Effector memory CD8-positive, alpha-beta T cell (primary cell): ENCODE data around the gene ARMH3.
A peak's percentile ranks its signal among the peaks of the same experiment; 100 is the strongest.

Source experiments
- ATAC-seq: fragments of 150-1000 bp; cut with Tn5 transposase; replicated peaks from 2 replicates; pipeline ENCODE4 v1.10.0; 2021; ENCODE audit warnings: mild to moderate bottlenecking, moderate library complexity
- DNase-seq, 3 experiments: peaks; one replicate each; pipeline ENCODE4 v3.0.0; 2021
- H3K27ac Mint-ChIP-seq, 2 donors: one replicate each; pipeline ENCODE4 v1.8.0; 2022; ENCODE audit warnings: mild to moderate bottlenecking in 2 of 2, mixed read lengths in 2 of 2, moderate library complexity in 2 of 2
- H3K27me3 Mint-ChIP-seq, 2 donors: one replicate each; pipeline ENCODE4 v1.8.0; 2022; ENCODE audit warnings: mixed read lengths in 2 of 2
- H3K36me3 Mint-ChIP-seq: one replicate; pipeline ENCODE4 v1.8.0; 2022; ENCODE audit warnings: mild to moderate bottlenecking, moderate library complexity, mixed read lengths; ENCODE audit not compliant: insufficient read depth
- H3K4me1 Mint-ChIP-seq, 2 donors: one replicate each; pipeline ENCODE4 v1.8.0; 2022; ENCODE audit warnings: low read depth in 2 of 2, mixed read lengths in 2 of 2
- H3K4me3 Mint-ChIP-seq, 2 donors: one replicate each; pipeline ENCODE4 v1.8.0; 2022; ENCODE audit warnings: mild to moderate bottlenecking in 2 of 2, mixed read lengths in 2 of 2, moderate library complexity in 2 of 2
- H3K9me3 Mint-ChIP-seq, 2 donors: one replicate each; pipeline ENCODE4 v1.8.0; 2022; ENCODE audit warnings: mixed read lengths in 2 of 2

ARMH3 gene

DNA sequence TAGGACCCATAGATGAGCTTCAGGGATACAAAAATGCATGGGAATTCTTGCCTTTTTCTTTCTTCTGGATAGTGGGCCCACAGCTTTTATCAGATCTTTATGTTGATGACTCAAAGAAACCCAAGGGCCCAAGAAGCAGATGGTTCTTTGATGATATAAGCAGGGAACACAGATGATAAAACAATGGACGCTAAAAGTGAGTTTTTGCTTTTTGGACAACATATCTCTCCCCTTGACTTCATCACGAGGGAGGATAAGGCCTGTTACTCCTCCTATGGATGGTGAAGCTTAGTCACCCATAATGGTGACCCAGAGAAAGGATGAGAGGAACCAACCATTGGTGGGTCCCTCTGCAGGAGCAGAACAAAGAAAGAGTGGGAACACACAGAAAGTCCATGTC lies 231.2 kb downstream of the ARMH3 start:
- peaks cover 2% of the 10 kb centered on the region for H3K36me3 Mint-ChIP-seq
- no peaks in the 10 kb centered on the region for H3K9me3 Mint-ChIP-seq
- no peak overlapping the region for H3K27ac Mint-ChIP-seq
- no peak overlapping the region for H3K4me3 Mint-ChIP-seq
- DNase-seq (no peak), ATAC-seq (no peak)
- peaks cover 4 to 6% of the 10 kb centered on the region in 2 donors for H3K4me1 Mint-ChIP-seq
- H3K27me3 Mint-ChIP-seq, result no peaks in the 10 kb centered on the region

GRCh38 chr10:101818872-101819633 lies 236.9 kb downstream of the ARMH3 start:
- Mint-ChIP-seq H3K4me1 (peaks cover 25 to 39% of the 10 kb centered on the region in 2 donors), H3K27me3 (no peaks in the 10 kb centered on the region), H3K27ac (peak overlapping the region; percentile 95 to 98), H3K9me3 (no peaks in the 10 kb centered on the region), H3K4me3 (peak overlapping the region; percentile 88 to 98), H3K36me3 (peaks cover 26% of the 10 kb centered on the region)
- ATAC-seq (peak; percentile 43), DNase-seq (no peak)

- H3K4me1 Mint-ChIP-seq, result peaks cover 30 to 46% of the 10 kb centered on the region in 2 donors
- ATAC-seq (peak; percentile 90), DNase-seq (peak; percentile 95 to 97 (median 96))
- H3K36me3 Mint-ChIP-seq, result peaks cover 34% of the 10 kb centered on the region
- H3K9me3 Mint-ChIP-seq, result no peaks in the 10 kb centered on the region
- peak within 1 kb of the TSS; percentile 95 to 98 for H3K27ac Mint-ChIP-seq
- no peaks in the 10 kb centered on the region for H3K27me3 Mint-ChIP-seq
- peak within 1 kb of the TSS; percentile 88 to 98 for H3K4me3 Mint-ChIP-seq
These were observed 237.7 kb downstream of the ARMH3 start, which contains the start of gene OGA for GRCh38 chr10:101818119-101818871. OGA (minus strand) TSS chr10:101818444; CDS start chr10:101818022, 422 bp downstream.

DNA sequence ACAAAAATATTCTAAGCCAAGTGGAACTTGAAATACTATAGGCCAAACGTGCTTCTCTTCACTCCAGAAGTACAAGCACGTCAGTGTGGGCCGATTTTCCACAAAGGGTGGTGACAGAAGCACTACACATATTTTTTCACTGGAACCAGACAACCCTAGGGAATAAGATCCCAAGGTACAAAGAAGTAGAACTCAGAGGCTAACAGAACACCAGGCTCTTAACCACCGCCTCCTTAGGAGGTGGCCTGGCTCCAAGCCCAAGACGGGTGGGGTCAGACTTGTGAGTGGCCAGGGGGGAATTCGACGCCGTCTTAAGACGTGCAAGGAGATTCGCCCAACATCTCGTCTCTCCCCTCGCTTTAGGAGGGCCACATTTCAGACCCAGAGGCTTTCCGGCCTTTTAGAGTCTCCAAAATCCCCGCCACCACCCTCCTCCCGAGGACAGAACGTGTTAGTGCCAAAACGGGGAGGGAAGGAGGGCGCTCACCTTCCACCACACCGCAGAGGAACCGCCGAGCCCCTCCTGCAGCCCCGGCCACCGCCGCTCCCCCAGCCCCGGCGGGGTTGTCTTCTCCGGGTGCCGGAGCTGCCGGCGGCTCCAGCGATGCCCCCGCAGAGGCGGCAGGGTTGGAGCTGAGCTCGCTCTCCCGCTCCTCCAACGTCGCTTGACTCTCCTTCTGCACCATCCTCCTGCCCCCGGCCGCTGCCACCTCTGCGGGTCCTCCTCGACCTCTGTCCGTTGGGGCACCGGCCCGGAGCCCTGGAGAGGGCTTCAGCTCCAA lies 238.4 kb downstream of the ARMH3 start:
- Mint-ChIP-seq H3K4me1 (peaks cover 35 to 54% of the 10 kb centered on the region in 2 donors), H3K4me3 (peak overlapping the region; percentile 88 to 98), H3K36me3 (peaks cover 42% of the 10 kb centered on the region), H3K9me3 (no peaks in the 10 kb centered on the region), H3K27ac (peak overlapping the region; percentile 95 to 98), H3K27me3 (no peaks in the 10 kb centered on the region)
- ATAC-seq (peak; percentile 11), DNase-seq (peak in 2 of 3 experiments; percentile 37 to 45)

DNA sequence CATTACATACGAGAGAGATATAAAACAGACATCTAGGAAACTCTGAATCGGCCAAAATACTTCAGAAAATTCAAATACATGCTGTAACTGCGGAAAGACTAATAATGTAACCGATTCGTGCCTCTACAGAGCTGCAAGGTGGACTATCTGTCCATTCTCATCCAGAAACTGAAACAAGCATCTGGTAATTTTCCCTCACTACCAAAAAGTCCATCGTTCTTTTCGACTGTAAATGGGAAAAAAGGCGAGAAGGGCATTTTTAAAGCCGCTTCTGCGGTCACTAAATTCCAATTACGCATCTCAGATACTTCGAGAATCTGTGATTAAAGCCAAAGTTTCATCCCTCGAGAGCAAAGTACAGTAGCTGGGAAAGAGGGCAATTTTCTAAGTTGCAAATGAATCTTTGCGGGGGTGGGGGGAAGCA lies 239.0 kb downstream of the ARMH3 start:
- peaks cover 48% of the 10 kb centered on the region for H3K36me3 Mint-ChIP-seq
- ATAC-seq, result no peak
- peaks cover 35 to 58% of the 10 kb centered on the region in 2 donors for H3K4me1 Mint-ChIP-seq
- H3K4me3 Mint-ChIP-seq, result peak overlapping the region; percentile 88 to 98
- no peaks in the 10 kb centered on the region for H3K27me3 Mint-ChIP-seq
- H3K9me3 Mint-ChIP-seq, result no peaks in the 10 kb centered on the region
- H3K27ac Mint-ChIP-seq, result peak overlapping the region; percentile 95 to 98
- DNase-seq, result no peak

DNA sequence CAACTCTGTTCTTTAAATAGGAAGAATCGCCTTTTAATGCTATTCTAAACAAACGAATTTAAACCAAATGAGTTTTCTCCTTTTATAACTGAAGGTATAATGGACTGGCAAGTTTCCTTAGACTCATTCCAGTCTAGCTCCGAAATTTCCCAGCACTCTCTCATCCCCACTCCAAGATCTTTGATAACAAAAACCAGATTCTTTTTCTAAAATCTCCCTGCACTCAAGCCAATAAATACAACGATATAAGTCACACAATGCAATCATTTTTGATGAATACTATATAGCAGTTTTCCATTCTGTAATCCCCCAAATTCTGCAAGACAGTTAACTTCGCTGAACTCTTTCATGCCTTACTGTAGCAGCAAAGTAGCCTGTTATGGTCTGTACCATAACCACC lies 239.6 kb downstream of the ARMH3 start:
- Mint-ChIP-seq H3K4me3 (peak overlapping the region; percentile 88 to 98), H3K4me1 (peaks cover 35 to 56% of the 10 kb centered on the region in 2 donors), H3K27me3 (no peaks in the 10 kb centered on the region), H3K27ac (peak overlapping the region; percentile 95 to 98), H3K36me3 (peaks cover 53% of the 10 kb centered on the region), H3K9me3 (no peaks in the 10 kb centered on the region)
- ATAC-seq (no peak), DNase-seq (no peak)

GRCh38 chr10:101814466-101815071 lies 241.4 kb downstream of the ARMH3 start:
- Mint-ChIP-seq H3K4me1 (peaks cover 35 to 58% of the 10 kb centered on the region in 2 donors), H3K27me3 (no peaks in the 10 kb centered on the region), H3K27ac (peak overlapping the region; percentile 95 to 98), H3K4me3 (peak overlapping the region; percentile 88 to 98), H3K9me3 (no peaks in the 10 kb centered on the region), H3K36me3 (peaks cover 71% of the 10 kb centered on the region)
- DNase-seq, result no peak
- no peak for ATAC-seq

- DNase-seq, result no peak
- peak overlapping the region; percentile 8 to 56 for H3K27ac Mint-ChIP-seq
- H3K9me3 Mint-ChIP-seq, result no peaks in the 10 kb centered on the region
- peaks cover 78% of the 10 kb centered on the region for H3K36me3 Mint-ChIP-seq
- ATAC-seq, result no peak
- H3K27me3 Mint-ChIP-seq, result no peaks in the 10 kb centered on the region
- peak overlapping the region; percentile 14 to 98 for H3K4me3 Mint-ChIP-seq
- peaks cover 26 to 52% of the 10 kb centered on the region in 2 donors for H3K4me1 Mint-ChIP-seq
These were observed 243.4 kb downstream of the ARMH3 start for GRCh38 chr10:101812606-101813005.

GRCh38 chr10:101807158-101807557 lies 248.8 kb downstream of the ARMH3 start:
- Mint-ChIP-seq H3K36me3 (peaks cover 100% of the 10 kb centered on the region), H3K9me3 (no peaks in the 10 kb centered on the region), H3K4me3 (no peak overlapping the region), H3K4me1 (peaks cover 7 to 18% of the 10 kb centered on the region in 2 donors), H3K27me3 (no peaks in the 10 kb centered on the region), H3K27ac (peak overlapping the region in 1 of 2 donors; percentile 45)
- no peak for DNase-seq
- ATAC-seq, result no peak

DNA sequence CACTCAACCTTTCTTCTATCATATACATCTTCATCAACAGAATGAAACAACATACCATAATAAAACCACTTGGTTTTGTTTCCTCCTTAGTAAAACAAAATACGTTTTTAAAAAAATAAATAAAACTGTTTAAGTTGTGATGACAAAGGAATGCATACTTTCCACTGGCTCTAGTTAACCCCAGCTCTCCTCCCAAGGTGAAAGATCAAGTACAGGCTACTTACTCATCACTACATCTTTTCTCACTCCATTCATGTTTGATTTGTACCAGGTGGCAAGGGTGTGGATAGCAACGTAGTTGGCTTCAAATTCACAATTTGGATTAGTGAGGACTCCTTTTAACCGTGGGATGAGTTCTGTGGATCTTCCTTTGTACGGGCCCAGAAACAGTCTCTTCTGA lies 252.5 kb downstream of the ARMH3 start:
- Mint-ChIP-seq H3K27ac (no peak overlapping the region), H3K9me3 (no peaks in the 10 kb centered on the region), H3K36me3 (peaks cover 100% of the 10 kb centered on the region)

DNA sequence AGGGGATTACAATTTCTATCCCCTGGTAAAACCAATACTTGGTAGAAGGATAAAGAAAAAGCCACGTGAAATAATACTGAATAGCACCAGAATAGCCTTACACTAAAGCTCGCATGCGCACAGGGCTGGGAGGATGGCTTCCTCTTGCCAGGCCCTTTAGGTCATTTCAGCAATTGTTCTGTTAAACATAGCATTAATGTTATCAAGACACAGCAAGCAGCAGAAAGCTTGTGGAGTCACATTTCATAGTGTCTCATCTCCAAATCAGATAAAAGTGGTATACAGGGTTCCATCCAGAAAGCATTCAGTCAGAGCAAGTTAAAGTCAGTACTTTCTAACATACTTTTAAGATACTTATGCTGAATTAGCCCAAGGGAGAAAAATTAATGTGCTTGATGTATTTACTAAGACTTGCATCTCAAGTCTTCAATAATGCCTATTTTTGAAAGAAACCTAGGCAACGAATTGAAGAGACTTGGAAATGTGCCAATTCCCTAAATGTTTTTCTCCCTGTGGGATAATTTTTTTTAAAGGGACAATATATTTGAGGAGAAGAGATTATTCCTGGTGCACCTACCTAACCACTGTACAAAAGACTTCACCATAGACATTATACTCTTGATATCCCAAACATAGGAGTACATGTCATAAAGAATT lies 258.4 kb downstream of the ARMH3 start:
- H3K36me3 Mint-ChIP-seq, result peaks cover 98% of the 10 kb centered on the region
- no peak overlapping the region for H3K27ac Mint-ChIP-seq
- peaks cover 22 to 51% of the 10 kb centered on the region in 2 donors for H3K4me1 Mint-ChIP-seq
- H3K9me3 Mint-ChIP-seq, result no peaks in the 10 kb centered on the region
- ATAC-seq (no peak), DNase-seq (no peak)
- H3K27me3 Mint-ChIP-seq, result no peaks in the 10 kb centered on the region
- H3K4me3 Mint-ChIP-seq, result no peak overlapping the region

More for the DNA sequence above, 252.5 kb downstream of the ARMH3 start:
- no peak for DNase-seq
- Mint-ChIP-seq H3K4me3 (no peak overlapping the region), H3K27me3 (no peaks in the 10 kb centered on the region), H3K4me1 (peaks cover 16 to 35% of the 10 kb centered on the region in 2 donors)
- ATAC-seq, result no peak
